Naive thymus-derived CD4-positive, alpha-beta T cell (primary cell): ENCODE data around the gene PPP1R1A. TPM values are rescaled to one million over a fixed set of nuclear protein-coding genes. Genes with fewer than 3 reads are reported as not detected.
A peak's percentile ranks its signal among the peaks of the same experiment; 100 is the strongest.

Experiments
- ATAC-seq: fragments of 150-1000 bp; cut with Tn5 transposase; 2 replicates; pipeline ENCODE4 v1.10.0; 2021; ENCODE audit warnings: mild to moderate bottlenecking, moderate library complexity
- CTCF ChIA-PET: fragments of 350-600 bp; sonication (Branson Sonifier 250); formaldehyde crosslinking; loops from one replicate; lab custom pipeline; 2021; ENCODE audit warnings: antibody characterized with exemption; lab: Charles Lee
- POLR2A ChIA-PET: fragments of 350-600 bp; sonication (Branson Sonifier 250); formaldehyde crosslinking; loops from one replicate; lab custom pipeline; 2021; ENCODE audit warnings: antibody characterized with exemption, inconsistent platforms; lab: Charles Lee
- DNase-seq, 9 donors: peaks; one replicate each; pipeline versions ENCODE4 v3.0.0 to v3.0.0-alpha.2; 2020 to 2022; ENCODE audit warnings: mixed read lengths in 1 of 9
- H3K27ac ChIP-seq: one replicate; pipeline ENCODE4 v1.7.0; 2013; ENCODE audit warnings: mild to moderate bottlenecking, low read depth, low read length, moderate library complexity
- H3K27me3 ChIP-seq, 2 donors: one replicate each; pipeline ENCODE4 v1.7.0; 2013; ENCODE audit warnings: low read length in 2 of 2, mild to moderate bottlenecking in 2 of 2, moderate library complexity in 2 of 2; ENCODE audit not compliant: control insufficient read depth in 2 of 2, insufficient read depth in 2 of 2
- H3K36me3 ChIP-seq, 3 experiments: 1 replicate in 2 of 3; 2 replicates in 1 of 3; pipeline ENCODE4 v1.7.0; 2013; ENCODE audit warnings: low read length in 3 of 3, mild to moderate bottlenecking in 3 of 3, moderate library complexity in 1 of 3; ENCODE audit not compliant: insufficient read depth in 3 of 3, control insufficient read depth in 2 of 3
- H3K4me1 ChIP-seq, 2 donors: one replicate each; pipeline ENCODE4 v1.7.0; 2013; ENCODE audit warnings: low read length in 2 of 2, mild to moderate bottlenecking in 2 of 2, moderate library complexity in 1 of 2; ENCODE audit not compliant: control insufficient read depth in 2 of 2, insufficient read depth in 2 of 2
- H3K4me3 ChIP-seq: 2 replicates; pipeline ENCODE4 v1.7.0; 2013; ENCODE audit warnings: mild to moderate bottlenecking, low read length
- H3K9me3 ChIP-seq, 3 experiments: 1 replicate in 2 of 3; 2 replicates in 1 of 3; pipeline ENCODE4 v1.7.0; 2013; ENCODE audit warnings: low read length in 3 of 3; ENCODE audit not compliant: control insufficient read depth in 2 of 3
- H3K27ac Mint-ChIP-seq, 9 donors: one replicate each; pipeline ENCODE4 v1.8.0; 2020 to 2022; ENCODE audit warnings: mixed read lengths in 9 of 9, mild to moderate bottlenecking in 8 of 9, moderate library complexity in 5 of 9, inconsistent platforms in 2 of 9
- H3K27me3 Mint-ChIP-seq, 5 donors: one replicate each; pipeline ENCODE4 v1.8.0; 2021 to 2022; ENCODE audit warnings: mixed read lengths in 5 of 5, mild to moderate bottlenecking in 1 of 5
- H3K36me3 Mint-ChIP-seq, 5 donors: one replicate each; pipeline ENCODE4 v1.8.0; 2020 to 2022; ENCODE audit warnings: mixed read lengths in 5 of 5, mild to moderate bottlenecking in 3 of 5, inconsistent platforms in 1 of 5
- H3K4me1 Mint-ChIP-seq, 7 donors: one replicate each; pipeline ENCODE4 v1.8.0; 2020 to 2022; ENCODE audit warnings: mixed read lengths in 7 of 7, mild to moderate bottlenecking in 3 of 7, inconsistent platforms in 1 of 7
- H3K4me3 Mint-ChIP-seq, 10 donors: one replicate each; pipeline ENCODE4 v1.8.0; 2020 to 2022; ENCODE audit warnings: mild to moderate bottlenecking in 10 of 10, mixed read lengths in 10 of 10, moderate library complexity in 6 of 10, inconsistent platforms in 2 of 10
- H3K9me3 Mint-ChIP-seq, 11 donors: one replicate each; pipeline ENCODE4 v1.8.0; 2020 to 2022; ENCODE audit warnings: mixed read lengths in 11 of 11, mild to moderate bottlenecking in 4 of 11, inconsistent platforms in 1 of 11, moderate library complexity in 1 of 11
- intact Hi-C, 2 donors: fragments of 100-400 bp; cut with micrococcal nuclease; formaldehyde crosslinking; loops; one replicate each; pipeline ENCODE4 v1.15.1; 2023
- polyA plus RNA-seq, 2 donors: library from polyadenylated mRNA; unstranded; fragments of 300-500 nt; fragmentation: Illumina TruSeq; gene quantifications; one replicate each; pipeline ENCODE4 v1.2.3, GENCODE V29; 2021
- total RNA-seq, 6 experiments: library from RNA in 5 of 6; stranded (reverse) in 5 of 6; gene quantifications; 1 replicate in 5 of 6; 2 replicates in 1 of 6; pipeline ENCODE4 v1.2.3 and lab custom pipeline; 2021 to 2026

The PPP1R1A gene
- total and polyA plus RNA-seq, 7 experiments from 2014 or later, result not detected

GRCh38 chr12:54563787-54564186 lies 24.7 kb downstream of the PPP1R1A start:
- Mint-ChIP-seq H3K9me3 (peaks cover 0 to 1% (median 0%) of the 10 kb centered on the region in 11 donors), H3K27ac (no peak overlapping the region), H3K4me1 (peaks cover 20 to 46% (median 29%) of the 10 kb centered on the region in 7 donors), H3K27me3 (no peaks in the 10 kb centered on the region), H3K4me3 (no peak overlapping the region), H3K36me3 (peaks cover 0 to 10% (median 3%) of the 10 kb centered on the region in 5 donors)
- ChIA-PET POLR2A (interaction anchor here (0.7 to 2.5 kb wide), 2 partner anchors 14 to 47 kb away, joined by 3 to 12 read pairs; partner anchors contain the start of gene PDE1B), CTCF (interaction anchor here (0.5 kb wide), 1 partner anchor 33 kb away, joined by 3 read pairs; no protein-coding TSS in a partner anchor)
- intact Hi-C loops, result loop anchor here (5.0 kb wide), 2 partner anchors 66 to 151 kb away; partner anchors contain the start of gene NCKAP1L (in 1 of the 2)
- H3K4me1 ChIP-seq, result peaks cover 5 to 9% of the 10 kb centered on the region in 2 donors
- H3K36me3 ChIP-seq, result no peaks in the 10 kb centered on the region
- no peak overlapping the region for H3K27ac ChIP-seq
- no peak for ATAC-seq
- H3K27me3 ChIP-seq, result no peaks in the 10 kb centered on the region
- H3K9me3 ChIP-seq, result no peaks in the 10 kb centered on the region
- H3K4me3 ChIP-seq, result no peak overlapping the region
- DNase-seq, result no peak

DNA sequence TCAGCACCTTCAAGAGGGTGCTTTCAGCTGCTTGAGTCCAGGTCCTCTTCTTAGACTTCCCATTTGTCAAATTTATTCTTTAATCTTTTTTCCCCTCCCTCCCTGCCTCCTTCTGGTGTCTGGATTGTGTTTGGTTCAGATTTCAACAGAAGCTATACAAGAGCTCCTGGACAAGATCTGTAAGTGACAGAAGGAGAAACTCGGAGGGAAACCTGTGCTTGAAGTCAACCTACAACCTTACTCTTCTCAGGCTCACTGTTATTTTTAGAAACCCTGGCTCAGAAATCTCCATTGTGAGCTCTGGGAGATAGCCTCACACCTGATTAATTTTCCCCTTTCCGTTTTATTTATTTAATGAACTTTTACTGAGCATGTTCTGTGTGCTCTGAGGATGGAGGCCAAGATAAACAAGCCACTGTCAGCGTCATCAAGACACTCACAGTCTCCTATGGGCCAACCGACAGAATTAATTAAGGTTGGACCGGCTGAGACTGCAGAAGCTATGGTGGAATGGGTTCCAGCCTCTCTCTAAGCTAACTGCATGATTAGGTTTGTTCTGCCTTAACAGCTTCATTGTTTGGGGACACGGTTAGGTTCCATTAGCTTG lies 25.6 kb downstream of the PPP1R1A start:
- H3K4me1 Mint-ChIP-seq, result peaks cover 20 to 46% (median 29%) of the 10 kb centered on the region in 7 donors
- intact Hi-C loops, result loop anchor here (5.0 kb wide), 2 partner anchors 66 to 151 kb away; partner anchors contain the start of gene NCKAP1L (in 1 of the 2)
- H3K9me3 ChIP-seq, result no peaks in the 10 kb centered on the region
- peaks cover 0 to 1% (median 0%) of the 10 kb centered on the region in 11 donors for H3K9me3 Mint-ChIP-seq
- H3K4me1 ChIP-seq, result peaks cover 5 to 9% of the 10 kb centered on the region in 2 donors
- ChIA-PET CTCF (interaction anchor here (1.0 kb wide), 1 partner anchor 9 kb away, joined by 4 read pairs; no protein-coding TSS in a partner anchor), POLR2A (interaction anchor here (2.5 kb wide), 1 partner anchor 13 kb away, joined by 12 read pairs; the partner anchor contains the start of gene PDE1B)
- no peak overlapping the region for H3K4me3 ChIP-seq
- no peak for ATAC-seq
- H3K36me3 ChIP-seq, result no peaks in the 10 kb centered on the region
- H3K4me3 Mint-ChIP-seq, result peak overlapping the region in 4 of 10 donors; percentile 25 to 82 (median 56)
- DNase-seq, result no peak
- no peaks in the 10 kb centered on the region for H3K27me3 ChIP-seq
- peak overlapping the region in 4 of 9 donors; percentile 24 to 80 (median 40) for H3K27ac Mint-ChIP-seq
- H3K27me3 Mint-ChIP-seq, result no peaks in the 10 kb centered on the region
- H3K36me3 Mint-ChIP-seq, result peaks cover 0 to 10% (median 3%) of the 10 kb centered on the region in 5 donors
- H3K27ac ChIP-seq, result no peak overlapping the region

GRCh38 chr12:54561164-54561563 lies 27.3 kb downstream of the PPP1R1A start:
- no peak for ATAC-seq
- peak in 2 of 9 donors; percentile 8 to 44 for DNase-seq
- CTCF ChIA-PET, result interaction anchor here (1.2 to 1.4 kb wide), 2 partner anchors 11 to 19 kb away, joined by 3 to 5 read pairs; partner anchors contain the start of gene PDE1B
- Histone ChIP-seq H3K9me3 (no peaks in the 10 kb centered on the region), H3K27ac (peak overlapping the region; percentile 76), H3K36me3 (no peaks in the 10 kb centered on the region), H3K4me3 (peak overlapping the region; percentile 72), H3K4me1 (peaks cover 5 to 9% of the 10 kb centered on the region in 2 donors), H3K27me3 (no peaks in the 10 kb centered on the region)
- Mint-ChIP-seq H3K9me3 (peaks cover 0 to 1% (median 0%) of the 10 kb centered on the region in 11 donors), H3K27me3 (no peaks in the 10 kb centered on the region), H3K36me3 (peaks cover 0 to 5% (median 0%) of the 10 kb centered on the region in 5 donors), H3K27ac (peak overlapping the region; percentile 82 to 99 (median 92)), H3K4me3 (peak overlapping the region; percentile 81 to 97 (median 90)), H3K4me1 (peaks cover 20 to 46% (median 29%) of the 10 kb centered on the region in 7 donors)
- intact Hi-C loops, result loop anchor here (2.0 to 5.0 kb wide), 4 partner anchors 18 to 149 kb away; partner anchors contain the start of gene NCKAP1L (in 2 of the 2)
- POLR2A ChIA-PET, result interaction anchor here (0.7 to 1.6 kb wide), 4 partner anchors 11 to 170 kb away, joined by 3 to 18 read pairs (median 3); partner anchors contain the start of genes NCKAP1L and PDE1B

GRCh38 chr12:54560374-54560858 lies 28.0 kb downstream of the PPP1R1A start:
- Mint-ChIP-seq H3K27ac (peak overlapping the region; percentile 82 to 99 (median 92)), H3K4me3 (peak overlapping the region; percentile 81 to 97 (median 90)), H3K4me1 (peaks cover 20 to 42% (median 29%) of the 10 kb centered on the region in 7 donors), H3K27me3 (no peaks in the 10 kb centered on the region), H3K9me3 (peaks cover 0 to 1% (median 0%) of the 10 kb centered on the region in 11 donors), H3K36me3 (peaks cover 0 to 5% (median 0%) of the 10 kb centered on the region in 5 donors)
- DNase-seq, result peak; percentile 71 to 94 (median 86)
- ChIA-PET POLR2A (interaction anchor here (0.7 to 1.6 kb wide), 4 partner anchors 10 to 171 kb away, joined by 3 to 18 read pairs (median 3); partner anchors contain the start of genes NCKAP1L and PDE1B), CTCF (interaction anchor here (1.2 to 1.5 kb wide), 4 partner anchors 11 to 36 kb away, joined by 3 to 5 read pairs (median 4); partner anchors contain the start of gene PDE1B)
- Histone ChIP-seq H3K27ac (peak overlapping the region; percentile 76), H3K4me1 (peaks cover 5 to 9% of the 10 kb centered on the region in 2 donors), H3K27me3 (no peaks in the 10 kb centered on the region), H3K36me3 (no peaks in the 10 kb centered on the region), H3K9me3 (no peaks in the 10 kb centered on the region), H3K4me3 (peak overlapping the region; percentile 72)
- peak; percentile 100 for ATAC-seq
- intact Hi-C loops, result loop anchor here (1.0 to 5.0 kb wide), 5 partner anchors 11 to 148 kb away; partner anchors contain the start of genes NCKAP1L (in 2 of the 2) and PDE1B (in 1 of the 2)

DNA sequence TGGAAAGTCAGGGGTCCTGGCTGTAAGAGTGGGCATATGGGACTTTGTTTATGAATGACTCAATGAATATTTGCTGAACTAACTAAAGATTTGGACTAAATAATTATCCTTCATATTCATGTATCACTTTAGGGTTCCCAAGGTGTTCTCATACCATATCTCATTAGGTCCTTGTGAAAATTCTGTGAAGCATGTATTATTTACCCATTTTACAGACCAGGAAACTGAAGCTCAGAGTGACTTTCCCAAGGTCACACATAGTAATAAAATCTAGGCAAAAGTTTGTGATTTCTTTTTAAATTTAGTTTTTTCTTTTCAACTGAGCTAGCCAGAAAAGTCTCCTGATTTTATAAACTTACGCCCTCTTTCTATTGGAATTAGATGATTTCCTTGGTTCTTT lies 29.7 kb downstream of the PPP1R1A start:
- peaks cover 0 to 7% (median 0%) of the 10 kb centered on the region in 5 donors for H3K36me3 Mint-ChIP-seq
- H3K27me3 ChIP-seq, result no peaks in the 10 kb centered on the region
- CTCF ChIA-PET, result no interaction called here

DNA sequence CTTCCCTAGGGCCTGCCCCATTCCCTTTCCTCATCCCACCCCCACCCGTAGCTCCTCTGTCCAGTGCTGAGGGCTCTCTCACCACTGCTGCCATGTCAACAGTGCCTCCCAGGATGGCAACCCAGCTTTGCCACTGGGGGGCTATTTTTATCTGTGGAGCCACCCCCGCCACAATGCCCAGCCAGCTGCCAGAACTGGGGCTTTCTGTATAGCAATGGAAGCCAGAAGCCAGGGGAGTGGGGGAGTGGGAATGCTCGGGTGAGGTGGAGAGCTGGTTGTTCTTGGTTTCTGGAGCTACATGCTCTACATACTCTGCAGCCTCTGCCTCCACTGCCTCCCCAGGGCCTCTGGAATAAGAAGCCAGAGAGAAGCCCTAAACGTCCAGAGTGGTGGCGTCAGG lies 30.1 kb downstream of the PPP1R1A start:
- Mint-ChIP-seq H3K27ac (no peak overlapping the region), H3K4me1 (peaks cover 20 to 37% (median 30%) of the 10 kb centered on the region in 7 donors), H3K9me3 (peaks cover 0 to 1% (median 0%) of the 10 kb centered on the region in 11 donors), H3K36me3 (peaks cover 0 to 9% (median 3%) of the 10 kb centered on the region in 5 donors), H3K27me3 (no peaks in the 10 kb centered on the region), H3K4me3 (no peak overlapping the region)
- Histone ChIP-seq H3K4me3 (no peak overlapping the region), H3K9me3 (no peaks in the 10 kb centered on the region), H3K27ac (no peak overlapping the region), H3K36me3 (no peaks in the 10 kb centered on the region), H3K27me3 (no peaks in the 10 kb centered on the region), H3K4me1 (peaks cover 5 to 9% of the 10 kb centered on the region in 2 donors)
- ATAC-seq (no peak), DNase-seq (no peak)
- intact Hi-C loops, result no loop called here
- ChIA-PET POLR2A (no interaction called here), CTCF (interaction anchor here (0.7 kb wide), 1 partner anchor 37 kb away, joined by 3 read pairs; no protein-coding TSS in a partner anchor)

More for the DNA sequence above, 29.7 kb downstream of the PPP1R1A start:
- POLR2A ChIA-PET, result no interaction called here
- Mint-ChIP-seq H3K9me3 (peaks cover 0 to 1% (median 0%) of the 10 kb centered on the region in 11 donors), H3K27me3 (no peaks in the 10 kb centered on the region), H3K27ac (no peak overlapping the region), H3K4me1 (peaks cover 20 to 38% (median 29%) of the 10 kb centered on the region in 7 donors), H3K4me3 (no peak overlapping the region)
- ATAC-seq (no peak), DNase-seq (no peak)
- H3K27ac ChIP-seq, result no peak overlapping the region
- no peaks in the 10 kb centered on the region for H3K9me3 ChIP-seq
- peaks cover 5 to 9% of the 10 kb centered on the region in 2 donors for H3K4me1 ChIP-seq
- H3K36me3 ChIP-seq, result no peaks in the 10 kb centered on the region
- intact Hi-C loops, result no loop called here
- H3K4me3 ChIP-seq, result no peak overlapping the region
